Measurements from ENCODE around the gene TSPAN10.

Gene TSPAN10

DNA sequence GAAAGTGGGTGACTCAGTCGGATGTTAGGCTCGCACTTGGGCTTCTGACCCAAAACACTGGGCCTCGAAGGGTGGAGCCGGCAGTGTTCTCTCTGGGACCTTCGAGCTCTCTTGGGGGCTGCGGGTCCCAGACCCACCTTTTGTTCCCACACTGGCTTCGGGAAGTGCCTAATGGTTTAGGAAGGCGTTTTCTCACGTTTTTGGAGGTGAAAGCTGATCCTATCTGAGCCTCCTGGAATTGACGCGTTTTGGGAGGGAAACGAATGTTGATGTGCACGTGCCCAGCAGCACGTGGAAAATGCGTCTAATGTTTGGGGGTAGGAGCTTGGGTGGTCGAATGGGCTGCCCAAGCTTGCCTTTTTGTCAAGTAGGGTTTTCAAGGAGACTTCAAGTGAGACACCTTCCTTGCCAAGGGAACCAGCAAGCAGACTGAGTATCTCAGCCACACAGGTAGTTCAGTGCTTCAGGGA is 47.5 kb downstream of the TSPAN10 start:
- TF ChIP-seq, protein P1, sequence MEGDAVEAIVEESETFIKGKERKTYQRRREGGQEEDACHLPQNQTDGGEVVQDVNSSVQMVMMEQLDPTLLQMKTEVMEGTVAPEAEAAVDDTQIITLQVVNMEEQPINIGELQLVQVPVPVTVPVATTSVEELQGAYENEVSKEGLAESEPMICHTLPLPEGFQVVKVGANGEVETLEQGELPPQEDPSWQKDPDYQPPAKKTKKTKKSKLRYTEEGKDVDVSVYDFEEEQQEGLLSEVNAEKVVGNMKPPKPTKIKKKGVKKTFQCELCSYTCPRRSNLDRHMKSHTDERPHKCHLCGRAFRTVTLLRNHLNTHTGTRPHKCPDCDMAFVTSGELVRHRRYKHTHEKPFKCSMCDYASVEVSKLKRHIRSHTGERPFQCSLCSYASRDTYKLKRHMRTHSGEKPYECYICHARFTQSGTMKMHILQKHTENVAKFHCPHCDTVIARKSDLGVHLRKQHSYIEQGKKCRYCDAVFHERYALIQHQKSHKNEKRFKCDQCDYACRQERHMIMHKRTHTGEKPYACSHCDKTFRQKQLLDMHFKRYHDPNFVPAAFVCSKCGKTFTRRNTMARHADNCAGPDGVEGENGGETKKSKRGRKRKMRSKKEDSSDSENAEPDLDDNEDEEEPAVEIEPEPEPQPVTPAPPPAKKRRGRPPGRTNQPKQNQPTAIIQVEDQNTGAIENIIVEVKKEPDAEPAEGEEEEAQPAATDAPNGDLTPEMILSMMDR (conservative IDR thresholded peaks at IDR 0.05), result no peak
- H3K27ac ChIP-seq, result peak overlapping the region; percentile 91

DNA sequence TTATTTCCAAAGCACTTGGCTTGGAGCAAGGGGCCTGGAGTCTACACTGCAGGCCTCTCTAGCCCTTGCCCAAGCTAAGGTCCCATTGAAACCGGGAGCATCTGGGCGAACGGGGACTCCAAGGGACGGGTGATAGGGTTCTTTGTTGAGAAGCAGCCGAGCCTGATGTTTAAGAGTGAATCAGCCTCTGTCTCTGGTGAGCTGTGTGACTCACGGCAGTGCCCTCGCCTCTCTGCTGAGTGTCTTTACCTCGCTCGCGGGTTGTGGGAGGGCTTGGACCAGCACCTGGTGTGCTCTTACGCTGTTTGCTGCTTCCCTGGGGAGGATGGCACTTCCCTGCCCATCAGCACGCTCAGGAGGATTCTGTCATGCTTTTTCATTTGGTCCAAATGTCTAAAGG is 48.1 kb downstream of the TSPAN10 start:
- TF ChIP-seq, protein P1 (conservative IDR thresholded peaks at IDR 0.05), result no peak
- peak overlapping the region; percentile 91; the same call in 1 of the 2 replicates for H3K27ac ChIP-seq

DNA sequence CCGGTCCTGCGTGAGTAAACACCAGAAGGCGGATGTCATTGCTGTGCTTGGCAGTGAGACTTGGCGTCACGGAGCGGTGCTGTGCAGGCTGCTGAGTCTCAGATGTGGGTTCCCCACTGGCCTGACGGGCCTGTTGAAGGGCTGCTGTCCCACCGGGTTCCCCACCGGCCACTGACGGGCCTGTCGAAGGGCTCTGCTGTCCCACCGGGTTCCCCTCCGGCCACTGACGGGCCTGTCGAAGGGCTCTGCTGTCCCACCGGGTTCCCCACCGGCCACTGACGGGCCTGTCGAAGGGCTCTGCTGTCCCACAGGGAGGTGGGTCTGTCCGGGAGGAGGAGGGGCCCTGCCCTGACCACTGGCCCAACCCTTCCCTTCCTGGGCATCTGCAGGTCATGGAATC is 49.6 kb downstream of the TSPAN10 start:
- H3K27ac ChIP-seq, result no peak overlapping the region
- TF ChIP-seq, protein P1 (conservative IDR thresholded peaks at IDR 0.05), result no peak

DNA sequence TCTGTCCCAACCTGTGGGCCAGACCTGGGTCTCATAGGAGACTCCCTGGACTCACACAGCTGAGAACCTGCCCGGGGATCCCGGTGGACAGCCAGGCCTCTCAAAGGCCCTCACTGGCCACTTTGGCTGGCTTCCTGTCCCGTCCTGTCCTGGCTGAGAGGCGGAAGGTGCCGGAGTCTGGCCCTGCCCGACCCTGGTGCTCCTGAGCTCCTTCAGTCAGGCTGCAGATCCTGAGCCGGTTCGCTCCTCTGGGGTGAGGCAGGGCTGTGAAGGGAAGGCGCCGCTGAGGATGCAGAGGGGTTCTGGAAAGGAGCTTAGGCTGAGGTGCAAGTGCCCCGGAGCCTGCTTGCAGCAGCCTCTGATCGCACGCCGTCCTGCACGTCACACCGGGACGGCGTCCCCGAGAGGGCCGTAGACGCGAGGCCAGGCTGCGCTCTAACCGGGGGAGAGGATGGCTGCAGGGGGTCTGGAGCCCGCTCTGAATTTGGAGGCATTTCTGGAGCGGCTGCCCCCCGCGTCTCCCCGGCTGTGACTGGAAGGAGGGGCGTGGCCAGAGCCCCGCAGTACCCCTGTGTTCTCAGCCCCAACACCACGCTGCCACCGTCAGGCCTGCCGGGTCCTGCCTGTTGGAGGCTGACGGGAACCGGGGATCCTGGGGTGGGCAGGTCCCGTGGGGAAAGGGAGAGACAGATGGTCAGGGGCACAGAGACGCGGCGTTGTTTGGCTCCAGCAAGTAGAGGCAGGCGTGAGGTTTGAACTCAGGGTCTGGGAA is 51.0 kb downstream of the TSPAN10 start:
- TF ChIP-seq, protein P1 (conservative IDR thresholded peaks at IDR 0.05), result no peak
- no peak overlapping the region; the same call in 1 of the 2 replicates for H3K27ac ChIP-seq

DNA sequence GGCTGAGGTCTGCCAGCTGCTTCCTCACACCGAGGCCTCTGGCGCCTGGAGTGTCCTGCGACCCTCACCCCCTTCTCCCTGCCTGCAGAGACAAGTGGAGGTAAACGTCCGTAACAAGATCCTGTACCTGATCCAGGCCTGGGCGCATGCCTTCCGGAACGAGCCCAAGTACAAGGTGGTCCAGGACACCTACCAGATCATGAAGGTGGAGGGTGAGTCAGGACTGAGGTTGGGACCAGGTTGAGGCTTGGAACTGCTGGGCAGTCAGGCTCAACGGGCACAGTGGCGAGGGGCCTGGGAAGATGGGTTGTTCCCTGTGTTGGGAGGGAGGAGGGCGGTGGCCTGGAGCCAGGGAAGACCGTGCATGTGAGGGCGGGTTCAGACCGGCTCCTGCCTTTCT is 51.6 kb downstream of the TSPAN10 start:
- H3K27ac ChIP-seq, result no peak overlapping the region
- TF ChIP-seq, protein P1 (conservative IDR thresholded peaks at IDR 0.05), result no peak

DNA sequence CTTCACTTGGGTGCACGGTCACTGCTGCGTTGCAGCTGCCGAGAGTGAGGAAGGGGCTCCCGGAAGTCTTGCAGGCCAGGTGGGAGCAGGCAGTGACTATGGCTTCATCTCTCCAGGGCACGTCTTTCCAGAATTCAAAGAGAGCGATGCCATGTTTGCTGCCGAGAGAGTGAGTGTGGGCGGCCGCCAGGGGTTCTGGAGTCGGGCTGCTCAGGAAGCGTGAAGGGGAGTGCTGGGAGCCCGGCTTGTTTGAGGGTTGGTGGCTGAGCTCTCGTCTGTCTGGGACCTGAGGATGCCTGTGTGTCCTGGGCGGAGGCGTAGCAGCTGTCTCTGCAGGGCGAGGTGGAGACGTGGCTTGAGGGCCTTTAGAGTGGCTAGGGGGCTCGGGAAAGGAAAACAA is 53.1 kb downstream of the TSPAN10 start:
- H3K27ac ChIP-seq, result no peak overlapping the region
- TF ChIP-seq, protein P1 (conservative IDR thresholded peaks at IDR 0.05), result no peak

- no peak overlapping the region for H3K27ac ChIP-seq
- TF ChIP-seq, protein P1 (conservative IDR thresholded peaks at IDR 0.05), result no peak
These were observed 53.6 kb downstream of the TSPAN10 start for GRCh38 chr17:81690549-81690948.

Measured in VCaP (cell line).